Measurements from ENCODE around the gene PATE3.

GRCh38 chr11:125745979-125746378 is 41.9 kb upstream of the PATE3 start, which contains the start of gene PATE1:
- no peak for TF ChIP-seq CTCF (IDR thresholded peaks at IDR 0.05)
- TF ChIP-seq POLR2A (IDR thresholded peaks at IDR 0.05): no peak

All from tibial nerve (tissue), 3 donors.